ENCODE results near the gene LSM11.

The LSM11 gene

DNA sequence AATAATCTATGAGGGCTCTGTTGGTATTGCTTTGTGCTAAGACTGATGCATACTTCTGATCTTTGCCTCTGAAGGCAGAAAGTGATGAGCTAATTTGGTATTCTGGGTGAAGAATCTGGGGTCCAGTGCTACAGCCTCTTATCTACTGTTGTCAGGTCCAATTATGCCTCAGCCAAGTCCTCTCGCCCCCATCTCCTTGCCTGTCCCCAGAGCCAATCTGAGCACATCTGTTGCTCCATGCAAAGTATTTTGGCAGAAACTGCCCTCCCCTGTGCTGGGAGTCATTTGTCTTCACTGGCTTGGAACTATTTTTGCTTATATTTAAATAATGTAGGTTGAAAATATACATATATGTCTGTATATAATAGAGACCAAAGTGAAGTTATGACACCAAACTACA is 23.4 kb downstream of the LSM11 start:
- no peak for ATAC-seq
- TF ChIP-seq, protein P1, sequence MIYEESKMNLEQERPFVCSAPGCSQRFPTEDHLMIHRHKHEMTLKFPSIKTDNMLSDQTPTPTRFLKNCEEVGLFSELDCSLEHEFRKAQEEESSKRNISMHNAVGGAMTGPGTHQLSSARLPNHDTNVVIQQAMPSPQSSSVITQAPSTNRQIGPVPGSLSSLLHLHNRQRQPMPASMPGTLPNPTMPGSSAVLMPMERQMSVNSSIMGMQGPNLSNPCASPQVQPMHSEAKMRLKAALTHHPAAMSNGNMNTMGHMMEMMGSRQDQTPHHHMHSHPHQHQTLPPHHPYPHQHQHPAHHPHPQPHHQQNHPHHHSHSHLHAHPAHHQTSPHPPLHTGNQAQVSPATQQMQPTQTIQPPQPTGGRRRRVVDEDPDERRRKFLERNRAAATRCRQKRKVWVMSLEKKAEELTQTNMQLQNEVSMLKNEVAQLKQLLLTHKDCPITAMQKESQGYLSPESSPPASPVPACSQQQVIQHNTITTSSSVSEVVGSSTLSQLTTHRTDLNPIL (CRISPR knock-in tag; IDR thresholded peaks at IDR 0.05; ENCODE audit: low read depth): no peak
- TF ChIP-seq ZNF565 (CRISPR knock-in tag; conservative IDR thresholded peaks at IDR 0.05; ENCODE audit: low read depth) (no peak), ZC3H10 (CRISPR knock-in tag; IDR thresholded peaks at IDR 0.05) (no peak), OSR1 (CRISPR knock-in tag; IDR thresholded peaks at IDR 0.05) (no peak), ARNTL (CRISPR knock-in tag; IDR thresholded peaks at IDR 0.05; ENCODE audit: borderline replicate concordance, low read depth) (no peak), RARB (CRISPR knock-in tag; IDR thresholded peaks at IDR 0.05) (no peak), CSDC2 (CRISPR knock-in tag; IDR thresholded peaks at IDR 0.05) (no peak), PPARA (CRISPR knock-in tag; IDR thresholded peaks at IDR 0.05; ENCODE audit: borderline replicate concordance) (no peak), SNAI2 (CRISPR knock-in tag; IDR thresholded peaks at IDR 0.05) (no peak), TOX (CRISPR knock-in tag; IDR thresholded peaks at IDR 0.05; ENCODE audit: borderline replicate concordance) (no peak), ZNF8 (CRISPR knock-in tag; IDR thresholded peaks at IDR 0.05) (no peak), TCF4 (CRISPR knock-in tag; IDR thresholded peaks at IDR 0.05; ENCODE audit: borderline replicate concordance) (no peak), ZNF70 (CRISPR knock-in tag; IDR thresholded peaks at IDR 0.05) (no peak), ESRRG (CRISPR knock-in tag; IDR thresholded peaks at IDR 0.05) (no peak), ISL1 (CRISPR knock-in tag; IDR thresholded peaks at IDR 0.05) (no peak), ZFP30 (CRISPR knock-in tag; IDR thresholded peaks at IDR 0.05) (no peak), BACH2 (CRISPR knock-in tag; IDR thresholded peaks at IDR 0.05; ENCODE audit: borderline replicate concordance) (no peak)
- TF ChIP-seq, protein P2, sequence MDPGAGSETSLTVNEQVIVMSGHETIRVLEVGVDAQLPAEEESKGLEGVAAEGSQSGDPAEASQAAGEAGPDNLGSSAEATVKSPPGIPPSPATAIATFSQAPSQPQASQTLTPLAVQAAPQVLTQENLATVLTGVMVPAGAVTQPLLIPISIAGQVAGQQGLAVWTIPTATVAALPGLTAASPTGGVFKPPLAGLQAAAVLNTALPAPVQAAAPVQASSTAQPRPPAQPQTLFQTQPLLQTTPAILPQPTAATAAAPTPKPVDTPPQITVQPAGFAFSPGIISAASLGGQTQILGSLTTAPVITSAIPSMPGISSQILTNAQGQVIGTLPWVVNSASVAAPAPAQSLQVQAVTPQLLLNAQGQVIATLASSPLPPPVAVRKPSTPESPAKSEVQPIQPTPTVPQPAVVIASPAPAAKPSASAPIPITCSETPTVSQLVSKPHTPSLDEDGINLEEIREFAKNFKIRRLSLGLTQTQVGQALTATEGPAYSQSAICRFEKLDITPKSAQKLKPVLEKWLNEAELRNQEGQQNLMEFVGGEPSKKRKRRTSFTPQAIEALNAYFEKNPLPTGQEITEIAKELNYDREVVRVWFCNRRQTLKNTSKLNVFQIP (CRISPR knock-in tag; IDR thresholded peaks at IDR 0.05; ENCODE audit: borderline replicate concordance, low read depth): no peak
- TF ChIP-seq, protein P3, sequence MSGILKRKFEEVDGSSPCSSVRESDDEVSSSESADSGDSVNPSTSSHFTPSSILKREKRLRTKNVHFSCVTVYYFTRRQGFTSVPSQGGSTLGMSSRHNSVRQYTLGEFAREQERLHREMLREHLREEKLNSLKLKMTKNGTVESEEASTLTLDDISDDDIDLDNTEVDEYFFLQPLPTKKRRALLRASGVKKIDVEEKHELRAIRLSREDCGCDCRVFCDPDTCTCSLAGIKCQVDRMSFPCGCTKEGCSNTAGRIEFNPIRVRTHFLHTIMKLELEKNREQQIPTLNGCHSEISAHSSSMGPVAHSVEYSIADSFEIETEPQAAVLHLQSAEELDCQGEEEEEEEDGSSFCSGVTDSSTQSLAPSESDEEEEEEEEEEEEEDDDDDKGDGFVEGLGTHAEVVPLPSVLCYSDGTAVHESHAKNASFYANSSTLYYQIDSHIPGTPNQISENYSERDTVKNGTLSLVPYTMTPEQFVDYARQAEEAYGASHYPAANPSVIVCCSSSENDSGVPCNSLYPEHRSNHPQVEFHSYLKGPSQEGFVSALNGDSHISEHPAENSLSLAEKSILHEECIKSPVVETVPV (CRISPR knock-in tag; IDR thresholded peaks at IDR 0.05): no peak
- TF ChIP-seq, protein P4, sequence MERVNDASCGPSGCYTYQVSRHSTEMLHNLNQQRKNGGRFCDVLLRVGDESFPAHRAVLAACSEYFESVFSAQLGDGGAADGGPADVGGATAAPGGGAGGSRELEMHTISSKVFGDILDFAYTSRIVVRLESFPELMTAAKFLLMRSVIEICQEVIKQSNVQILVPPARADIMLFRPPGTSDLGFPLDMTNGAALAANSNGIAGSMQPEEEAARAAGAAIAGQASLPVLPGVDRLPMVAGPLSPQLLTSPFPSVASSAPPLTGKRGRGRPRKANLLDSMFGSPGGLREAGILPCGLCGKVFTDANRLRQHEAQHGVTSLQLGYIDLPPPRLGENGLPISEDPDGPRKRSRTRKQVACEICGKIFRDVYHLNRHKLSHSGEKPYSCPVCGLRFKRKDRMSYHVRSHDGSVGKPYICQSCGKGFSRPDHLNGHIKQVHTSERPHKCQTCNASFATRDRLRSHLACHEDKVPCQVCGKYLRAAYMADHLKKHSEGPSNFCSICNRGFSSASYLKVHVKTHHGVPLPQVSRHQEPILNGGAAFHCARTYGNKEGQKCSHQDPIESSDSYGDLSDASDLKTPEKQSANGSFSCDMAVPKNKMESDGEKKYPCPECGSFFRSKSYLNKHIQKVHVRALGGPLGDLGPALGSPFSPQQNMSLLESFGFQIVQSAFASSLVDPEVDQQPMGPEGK (CRISPR knock-in tag; IDR thresholded peaks at IDR 0.05; ENCODE audit: borderline replicate concordance): no peak

DNA sequence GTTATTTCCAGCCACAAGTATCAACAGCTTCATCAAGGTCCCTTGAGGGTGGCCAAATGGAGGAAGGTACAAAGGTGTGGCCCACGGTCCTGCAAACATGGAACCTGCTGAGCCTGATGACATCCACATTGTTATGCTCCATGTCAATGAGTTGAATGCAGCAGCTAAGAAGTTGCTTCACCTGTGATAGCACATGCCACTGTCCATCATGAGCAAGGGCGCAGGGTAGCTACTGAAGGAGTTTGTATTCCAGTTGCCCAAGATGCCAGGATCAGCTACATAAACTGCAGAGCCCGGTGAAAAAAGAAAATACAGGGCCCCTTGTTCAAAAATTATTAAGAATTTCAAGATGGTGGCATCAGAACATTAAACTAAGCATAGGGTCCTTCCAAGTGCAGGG is 24.2 kb downstream of the LSM11 start:
- TF ChIP-seq ARNTL (CRISPR knock-in tag; IDR thresholded peaks at IDR 0.05; ENCODE audit: borderline replicate concordance, low read depth) (no peak), CSDC2 (CRISPR knock-in tag; IDR thresholded peaks at IDR 0.05) (no peak), ESRRG (CRISPR knock-in tag; IDR thresholded peaks at IDR 0.05) (no peak), ZC3H10 (CRISPR knock-in tag; IDR thresholded peaks at IDR 0.05) (no peak), OSR1 (CRISPR knock-in tag; IDR thresholded peaks at IDR 0.05) (no peak), ZFP3 (CRISPR knock-in tag; IDR thresholded peaks at IDR 0.05) (no peak), ZFP30 (CRISPR knock-in tag; IDR thresholded peaks at IDR 0.05) (no peak), ZNF70 (CRISPR knock-in tag; IDR thresholded peaks at IDR 0.05) (no peak), TCF4 (CRISPR knock-in tag; IDR thresholded peaks at IDR 0.05; ENCODE audit: borderline replicate concordance) (no peak), ZNF565 (CRISPR knock-in tag; conservative IDR thresholded peaks at IDR 0.05; ENCODE audit: low read depth) (no peak), ISL1 (CRISPR knock-in tag; IDR thresholded peaks at IDR 0.05) (no peak), GLIS3 (CRISPR knock-in tag; IDR thresholded peaks at IDR 0.05) (no peak), TOX (CRISPR knock-in tag; IDR thresholded peaks at IDR 0.05; ENCODE audit: borderline replicate concordance) (no peak), ZNF8 (CRISPR knock-in tag; IDR thresholded peaks at IDR 0.05) (no peak), PPARA (CRISPR knock-in tag; IDR thresholded peaks at IDR 0.05; ENCODE audit: borderline replicate concordance) (no peak), SNAI2 (CRISPR knock-in tag; IDR thresholded peaks at IDR 0.05) (no peak)
- TF ChIP-seq, protein P4 (CRISPR knock-in tag; IDR thresholded peaks at IDR 0.05; ENCODE audit: borderline replicate concordance): no peak
- TF ChIP-seq, protein P2 (CRISPR knock-in tag; IDR thresholded peaks at IDR 0.05; ENCODE audit: borderline replicate concordance, low read depth): no peak
- no peak for ATAC-seq

All from SK-N-SH treated with all-trans-retinoic acid at 6 μM for 48 hours (cell line).